GM12878 (cell line): ENCODE data around the gene ZBTB48.

Source experiments
- ATF3 ChIP-seq: IDR thresholded peaks from 2 replicates; pipeline ENCODE4 v1.6.1; 2011; ENCODE audit warnings: low read depth, mild to moderate bottlenecking, low read length, moderate library complexity, borderline replicate concordance; ENCODE audit errors: extremely low read depth
- CTCF ChIP-seq, 3 experiments: IDR thresholded peaks in 2 of 3; conservative IDR thresholded peaks in 1 of 3; 2 replicates each; pipeline ENCODE4 v1.5.1; 2011; ENCODE audit warnings: low read depth in 3 of 3, low read length in 3 of 3, mild to moderate bottlenecking in 3 of 3, control low read depth in 2 of 3, moderate library complexity in 2 of 3, inconsistent platforms in 1 of 3, mixed read lengths in 1 of 3; ENCODE audit not compliant: control insufficient read depth in 2 of 3, insufficient read depth in 1 of 3; ENCODE audit errors: extremely low read depth in 1 of 3
- KLF5 ChIP-seq: fragments of 450-650 bp; IDR thresholded peaks from 2 replicates; pipeline ENCODE4 v1.6.1; 2014; ENCODE audit warnings: mild to moderate bottlenecking; ENCODE audit not compliant: partially characterized antibody
- RFX5 ChIP-seq: IDR thresholded peaks from 2 replicates; pipeline ENCODE4 v1.6.1; 2011; ENCODE audit warnings: low read depth, low read length, improper control_type of control experiment
- SP1 ChIP-seq: IDR thresholded peaks from one replicate; pipeline ENCODE4 v1.6.1; 2011; ENCODE audit warnings: low read depth, low read length
- ZNF217 ChIP-seq: fragments of 450-650 bp; IDR thresholded peaks from 2 replicates; pipeline ENCODE4 v1.6.1; 2017; ENCODE audit warnings: antibody characterized with exemption, mild to moderate bottlenecking
- ZZZ3 ChIP-seq: IDR thresholded peaks from 2 replicates; pipeline ENCODE4 v1.6.1; 2011; ENCODE audit warnings: low read depth; ENCODE audit not compliant: control insufficient read depth, insufficient read length
- TF ChIP-seq, protein P1 (sequence below): IDR thresholded peaks from 2 replicates; pipeline ENCODE4 v1.6.1; 2012; ENCODE audit warnings: mild to moderate bottlenecking, low read depth, low read length

DNA sequence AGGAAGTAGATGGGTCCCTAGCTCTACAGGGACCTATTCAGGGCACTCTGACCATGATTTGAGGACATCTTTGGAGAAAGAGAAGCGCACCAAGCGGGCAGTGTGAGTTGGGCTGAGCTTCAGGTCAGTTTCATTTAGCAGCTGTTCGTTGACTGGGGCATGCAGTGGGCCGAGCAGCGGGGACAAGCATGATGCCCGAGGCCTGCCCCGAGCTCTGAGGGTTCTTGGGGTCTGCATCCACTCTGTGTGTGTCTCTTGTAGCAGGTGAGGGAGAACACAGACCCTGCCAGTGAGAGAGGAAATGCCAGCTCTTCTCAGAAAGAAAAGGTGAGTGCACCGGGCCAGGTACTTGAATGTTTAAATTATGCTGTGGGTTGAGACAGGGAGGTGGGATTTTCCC lies 50.2 kb downstream of the ZBTB48 start:
- TF ChIP-seq ATF3 (no peak), ZZZ3 (no peak), CTCF (IDR thresholded peaks at IDR 0.05 in 2 of 3, conservative IDR thresholded peaks at IDR 0.05 in 1 of 3; ENCODE audit: control insufficient read depth in 2 of 3, extremely low read depth in 1 of 3, insufficient read depth in 1 of 3, low read depth in 3 of 3, low read length in 3 of 3) (no peak), KLF5 (no peak), SP1 (no peak), ZNF217 (no peak), RFX5 (no peak)
- TF ChIP-seq, protein P1, sequence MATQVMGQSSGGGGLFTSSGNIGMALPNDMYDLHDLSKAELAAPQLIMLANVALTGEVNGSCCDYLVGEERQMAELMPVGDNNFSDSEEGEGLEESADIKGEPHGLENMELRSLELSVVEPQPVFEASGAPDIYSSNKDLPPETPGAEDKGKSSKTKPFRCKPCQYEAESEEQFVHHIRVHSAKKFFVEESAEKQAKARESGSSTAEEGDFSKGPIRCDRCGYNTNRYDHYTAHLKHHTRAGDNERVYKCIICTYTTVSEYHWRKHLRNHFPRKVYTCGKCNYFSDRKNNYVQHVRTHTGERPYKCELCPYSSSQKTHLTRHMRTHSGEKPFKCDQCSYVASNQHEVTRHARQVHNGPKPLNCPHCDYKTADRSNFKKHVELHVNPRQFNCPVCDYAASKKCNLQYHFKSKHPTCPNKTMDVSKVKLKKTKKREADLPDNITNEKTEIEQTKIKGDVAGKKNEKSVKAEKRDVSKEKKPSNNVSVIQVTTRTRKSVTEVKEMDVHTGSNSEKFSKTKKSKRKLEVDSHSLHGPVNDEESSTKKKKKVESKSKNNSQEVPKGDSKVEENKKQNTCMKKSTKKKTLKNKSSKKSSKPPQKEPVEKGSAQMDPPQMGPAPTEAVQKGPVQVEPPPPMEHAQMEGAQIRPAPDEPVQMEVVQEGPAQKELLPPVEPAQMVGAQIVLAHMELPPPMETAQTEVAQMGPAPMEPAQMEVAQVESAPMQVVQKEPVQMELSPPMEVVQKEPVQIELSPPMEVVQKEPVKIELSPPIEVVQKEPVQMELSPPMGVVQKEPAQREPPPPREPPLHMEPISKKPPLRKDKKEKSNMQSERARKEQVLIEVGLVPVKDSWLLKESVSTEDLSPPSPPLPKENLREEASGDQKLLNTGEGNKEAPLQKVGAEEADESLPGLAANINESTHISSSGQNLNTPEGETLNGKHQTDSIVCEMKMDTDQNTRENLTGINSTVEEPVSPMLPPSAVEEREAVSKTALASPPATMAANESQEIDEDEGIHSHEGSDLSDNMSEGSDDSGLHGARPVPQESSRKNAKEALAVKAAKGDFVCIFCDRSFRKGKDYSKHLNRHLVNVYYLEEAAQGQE: no peak
